Erythroblast (primary cell): ENCODE data around the gene AP1B1.

Experiments
- GATA1 ChIP-seq: IDR thresholded peaks from 2 replicates; pipeline ENCODE4 v1.6.1; 2011; ENCODE audit warnings: low read depth, mild to moderate bottlenecking, control low read depth, low read length, moderate library complexity
- POLR2A ChIP-seq: IDR thresholded peaks from 2 replicates; pipeline ENCODE4 v1.6.1; 2011; ENCODE audit warnings: mild to moderate bottlenecking, low read length

GRCh38 chr22:29323641-29324040, 64.7 kb downstream of the AP1B1 start:
- no peak for TF ChIP-seq POLR2A
- no peak for TF ChIP-seq GATA1
